Ovary (tissue), 3 donors: ENCODE results near the gene CACNA1A.

Experiments used
- CTCF ChIP-seq, 3 donors: fragments of 450-650 bp in 2 of 3; fragments of 200-600 bp in 1 of 3; IDR thresholded peaks; one replicate each; pipeline versions ENCODE4 v1.5.1 to v1.8.0; 2016 to 2022; ENCODE audit warnings: antibody characterized with exemption in 3 of 3, mild to moderate bottlenecking in 1 of 3
- EP300 ChIP-seq: sonication (generic); formaldehyde crosslinking; IDR thresholded peaks from one replicate; pipeline ENCODE4 v1.6.1; 2017; ENCODE audit warnings: antibody characterized with exemption
- donor health status: DM: no; HTN: no; CAD: no.

GRCh38 chr19:13210339-13210775 is 295.9 kb downstream of the CACNA1A start:
- TF ChIP-seq CTCF (IDR thresholded peaks at IDR 0.05) (no peak), EP300 (no peak)
